ENCODE measurements around the gene DIRAS1. TPM values are rescaled to one million over a fixed set of nuclear protein-coding genes. Genes with fewer than 3 reads are reported as not detected.
A peak's percentile ranks its signal among the peaks of the same experiment; 100 is the strongest.

DIRAS1 gene
- polyA plus RNA-seq, 10 donors: 1.2 to 5.2 (median 2.0) TPM

GRCh38 chr19:2755811-2756210, 34.6 kb upstream of the DIRAS1 start:
- no peak for DNase-seq

GRCh38 chr19:2755448-2755705, 34.2 kb upstream of the DIRAS1 start:
- no peak for DNase-seq

- DNase-seq: no peak
Measured at GRCh38 chr19:2754659-2755447, 33.7 kb upstream of the DIRAS1 start.

- no peak for DNase-seq
Measured at GRCh38 chr19:2751438-2751830, 30.3 kb upstream of the DIRAS1 start.

- no peak for DNase-seq
Measured at GRCh38 chr19:2750808-2751437, 29.8 kb upstream of the DIRAS1 start.

- no peak for DNase-seq
Measured at GRCh38 chr19:2747349-2747748, 26.2 kb upstream of the DIRAS1 start.

- DNase-seq: no peak
Measured at GRCh38 chr19:2744113-2744512, 22.9 kb upstream of the DIRAS1 start.

GRCh38 chr19:2743099-2743498, 21.9 kb upstream of the DIRAS1 start:
- no peak for DNase-seq

GRCh38 chr19:2740314-2740656, 19.1 kb upstream of the DIRAS1 start:
- DNase-seq: no peak

GRCh38 chr19:2739602-2740313, 18.6 kb upstream of the DIRAS1 start, which contains the start of gene SLC39A3:
TSS of gene SLC39A3 (minus strand) at chr19:2740017. CDS start at chr19:2737257, 2,760 bp downstream.
- DNase-seq: peak; percentile 96 to 99 (median 98)

- no peak for DNase-seq
Measured at GRCh38 chr19:2736550-2737190, 15.5 kb upstream of the DIRAS1 start.

- DNase-seq: no peak
Measured at GRCh38 chr19:2735374-2735773, 14.2 kb upstream of the DIRAS1 start.

GRCh38 chr19:2734589-2735288, 13.6 kb upstream of the DIRAS1 start:
- no peak for DNase-seq

GRCh38 chr19:2733930-2734588, 12.9 kb upstream of the DIRAS1 start:
- DNase-seq: no peak

GRCh38 chr19:2732883-2733282, 11.7 kb upstream of the DIRAS1 start:
- DNase-seq: no peak

GRCh38 chr19:2732157-2732725, 11.1 kb upstream of the DIRAS1 start:
- DNase-seq: no peak

- DNase-seq: no peak
Measured at GRCh38 chr19:2731181-2731995, 10.2 kb upstream of the DIRAS1 start.

- no peak for DNase-seq
Measured at GRCh38 chr19:2729943-2730818, 9.0 kb upstream of the DIRAS1 start.

GRCh38 chr19:2728783-2729387, 7.7 kb upstream of the DIRAS1 start:
- DNase-seq: no peak
